ENCODE data around the gene ATF7IP.

- TF ChIP-seq CTCF (IDR thresholded peaks at IDR 0.05) (no peak), POLR2A (IDR thresholded peaks at IDR 0.05) (no peak), EP300 (IDR thresholded peaks at IDR 0.05; ENCODE audit: low read depth) (no peak), POLR2AphosphoS5 (IDR thresholded peaks at IDR 0.05) (no peak)
Measured at GRCh38 chr12:14395074-14395778, 29.7 kb downstream of the ATF7IP start.

Data from transverse colon (tissue), 4 donors.